B cell (primary cell): ENCODE results near the gene NDUFAF5. TPM values are rescaled to one million over a fixed set of nuclear protein-coding genes. Genes with fewer than 3 reads are reported as not detected.

Experiments used
- ATAC-seq: fragments of 200-7000 bp; cut with Tn5 transposase; one replicate; pipeline ENCODE4 v1.10.0; 2021; ENCODE audit warnings: low read depth, mild to moderate bottlenecking, moderate number of reproducible peaks, moderate library complexity
- CTCF ChIA-PET: fragments of 350-600 bp; sonication (Branson Sonifier 250); formaldehyde crosslinking; loops from one replicate; lab custom pipeline; 2021; ENCODE audit warnings: antibody characterized with exemption, inconsistent platforms; lab: Charles Lee
- POLR2A ChIA-PET: fragments of 350-600 bp; sonication (Branson Sonifier 250); formaldehyde crosslinking; loops from one replicate; lab custom pipeline; 2021; ENCODE audit warnings: antibody characterized with exemption; lab: Charles Lee
- DNase-seq: peaks from one replicate; pipeline ENCODE4 v3.0.0; 2013
- H2AFZ ChIP-seq: 2 replicates; pipeline ENCODE4 v1.6.1; 2012; ENCODE audit warnings: mild to moderate bottlenecking, low read depth, low read length; ENCODE audit not compliant: insufficient read depth, poor library complexity, severe bottlenecking
- H3K27ac ChIP-seq, 2 donors: 1 replicate in 1 of 2; 2 replicates in 1 of 2; pipeline ENCODE4 v1.5.1; 2012 to 2013; ENCODE audit warnings: low read length in 2 of 2, mild to moderate bottlenecking in 2 of 2, moderate library complexity in 1 of 2
- H3K27me3 ChIP-seq, 4 experiments: fragments of 200-600 bp in 1 of 4; sonication (generic) in 1 of 4; replicated peaks in 1 of 4; 1 replicate in 2 of 4; 2 replicates in 2 of 4; pipeline versions ENCODE4 v1.6.1 to v1.7.0; 2013 to 2016; ENCODE audit warnings: low read length in 3 of 4, mild to moderate bottlenecking in 2 of 4, mixed read lengths in 1 of 4, moderate library complexity in 1 of 4; ENCODE audit not compliant: insufficient read depth in 4 of 4, control insufficient read depth in 3 of 4; ENCODE audit errors: control extremely low read depth in 1 of 4
- H3K36me3 ChIP-seq, 2 experiments: replicated peaks in 1 of 2; 1 replicate in 1 of 2; 2 replicates in 1 of 2; pipeline versions ENCODE4 v1.6.1 to v1.7.1; 2013; ENCODE audit warnings: low read length in 1 of 2; ENCODE audit not compliant: insufficient read depth in 2 of 2, control insufficient read depth in 1 of 2; ENCODE audit errors: control extremely low read depth in 1 of 2, extremely low read depth in 1 of 2
- H3K4me1 ChIP-seq, 2 donors: fragments of 200-600 bp in 1 of 2; sonication (generic) in 1 of 2; 1 replicate in 1 of 2; 2 replicates in 1 of 2; pipeline versions ENCODE4 v1.5.1 to v1.6.1; 2013 to 2017; ENCODE audit warnings: low read length in 2 of 2; ENCODE audit not compliant: control insufficient read depth in 2 of 2, insufficient read depth in 2 of 2
- H3K4me2 ChIP-seq: replicated peaks from 2 replicates; pipeline ENCODE3; 2012; ENCODE audit warnings: mild to moderate bottlenecking, low read depth, low read length; ENCODE audit not compliant: poor library complexity, severe bottlenecking
- H3K4me3 ChIP-seq, 5 experiments: fragments of 200-600 bp in 1 of 5; sonication (generic) in 1 of 5; 1 replicate in 3 of 5; 2 replicates in 2 of 5; pipeline versions ENCODE4 v1.5.1 to v1.7.0; 2011 to 2016; ENCODE audit warnings: low read length in 4 of 5, mild to moderate bottlenecking in 4 of 5, low read depth in 2 of 5, control low read depth in 1 of 5, moderate library complexity in 1 of 5; ENCODE audit not compliant: insufficient read depth in 1 of 5; ENCODE audit errors: control extremely low read depth in 1 of 5, extremely low read depth in 1 of 5
- H3K79me2 ChIP-seq: fragments of 200-600 bp; sonication (generic); one replicate; pipeline ENCODE4 v1.6.0; 2016; ENCODE audit warnings: low read length; ENCODE audit not compliant: control insufficient read depth, insufficient read depth
- H3K9ac ChIP-seq: fragments of 200-600 bp; sonication (generic); 2 replicates; pipeline ENCODE4 v1.6.1; 2017; ENCODE audit warnings: mild to moderate bottlenecking, low read length, moderate library complexity
- H3K9me3 ChIP-seq, 3 donors: one replicate each; pipeline versions ENCODE4 v1.6.1 to v1.7.1; 2013; ENCODE audit warnings: low read length in 2 of 3; ENCODE audit not compliant: control insufficient read depth in 2 of 3, insufficient read depth in 1 of 3; ENCODE audit errors: control extremely low read depth in 1 of 3
- H4K20me1 ChIP-seq: 2 replicates; pipeline ENCODE4 v1.6.0; 2012; ENCODE audit warnings: mild to moderate bottlenecking, low read length; ENCODE audit not compliant: insufficient read depth, control insufficient read depth, poor library complexity, severe bottlenecking
- H3K27ac Mint-ChIP-seq: one replicate; pipeline ENCODE4 v1.8.0; 2021; ENCODE audit warnings: mixed read lengths
- H3K27me3 Mint-ChIP-seq: one replicate; pipeline ENCODE4 v1.8.0; 2021; ENCODE audit warnings: mixed read lengths
- H3K4me1 Mint-ChIP-seq: one replicate; pipeline ENCODE4 v1.8.0; 2021; ENCODE audit warnings: mixed read lengths
- H3K4me3 Mint-ChIP-seq: one replicate; pipeline ENCODE4 v1.8.0; 2021; ENCODE audit warnings: mixed read lengths
- H3K9me3 Mint-ChIP-seq: one replicate; pipeline ENCODE4 v1.8.0; 2022; ENCODE audit warnings: mixed read lengths; ENCODE audit not compliant: insufficient read depth
- CTCF ChIP-seq: fragments of 200-600 bp; IDR thresholded peaks from one replicate; pipeline ENCODE4 v1.8.0; 2022; ENCODE audit warnings: antibody characterized with exemption, mild to moderate bottlenecking
- EZH2 ChIP-seq: IDR thresholded peaks from 2 replicates; pipeline ENCODE4 v1.6.1; 2012; ENCODE audit warnings: borderline replicate concordance, low read depth, mild to moderate bottlenecking, moderate library complexity, low read length; ENCODE audit not compliant: insufficient read depth, poor library complexity, severe bottlenecking
- WGBS: methylation state at CpG from one replicate; pipeline ENCODE4 v1.1.5; 2013; ENCODE audit warnings: missing lambda C conversion rate; ENCODE audit not compliant: insufficient coverage; 5-methylcytosine and 5-hydroxymethylcytosine counted together
- intact Hi-C: fragments of 100-400 bp; cut with micrococcal nuclease; formaldehyde crosslinking; loops from one replicate; pipeline ENCODE4 v1.10.0; 2022
- polyA plus RNA-seq: library from polyadenylated mRNA; depleted of rRNA; stranded (reverse); fragments of >200 nt; gene quantifications from 2 replicates; pipeline ENCODE4 v1.2.3, GENCODE V29; 2012
- total RNA-seq, 2 donors: library from RNA; stranded (reverse); fragments of 120-200 nt in 1 of 2; gene quantifications; 1 replicate in 1 of 2; 2 replicates in 1 of 2; pipeline versions ENCODE4 v1.2.3 to v1.2.4, GENCODE V29; 2013 to 2022

Gene NDUFAF5
- total and polyA plus RNA-seq, 2 donors (not counting 1 experiment from before 2014, with no cell fraction given) = 6.5 to 28.8 TPM

GRCh38 chr20:13870170-13870748 lies 85.4 kb downstream of the NDUFAF5 start:
- intact Hi-C loops = no loop called here
- Histone ChIP-seq H3K9ac (no peak overlapping the region), H4K20me1 (no peaks in the 10 kb centered on the region), H3K4me1 (no peaks in the 10 kb centered on the region), H3K27ac (no peak overlapping the region), H3K9me3 (no peaks in the 10 kb centered on the region), H3K79me2 (no peaks in the 10 kb centered on the region), H2AFZ (no peak overlapping the region), H3K36me3 (no peaks in the 10 kb centered on the region), H3K27me3 (peaks cover 0 to 5% (median 1%) of the 10 kb centered on the region in 4 experiments), H3K4me2 (no peak overlapping the region), H3K4me3 (no peak overlapping the region)
- Mint-ChIP-seq H3K27ac (no peak overlapping the region), H3K27me3 (peaks cover 10% of the 10 kb centered on the region), H3K4me1 (no peaks in the 10 kb centered on the region), H3K4me3 (no peak overlapping the region), H3K9me3 (no peaks in the 10 kb centered on the region)
- ChIA-PET POLR2A (no interaction called here), CTCF (no interaction called here)
- no peak for DNase-seq
- TF ChIP-seq CTCF (no peak), EZH2 (no peak)
- 69% methylated on average over 2 of the region's 4 CpGs for WGBS
- ATAC-seq = no peak

Other genes starting within 250 kb of the NDUFAF5 start
- gene TASP1, start 146.1 kb upstream of the NDUFAF5 start, total RNA-seq = 23.9 and 25.7 TPM in 2 replicates
- 6.4 and 11.6 TPM in 2 replicates for gene TASP1, start 146.1 kb upstream of the NDUFAF5 start, polyA plus RNA-seq
- gene ESF1, start 109 bp upstream of the NDUFAF5 start, total RNA-seq = 13.8 and 13.9 TPM in 2 replicates
- gene ESF1, start 109 bp upstream of the NDUFAF5 start, polyA plus RNA-seq = 0.81 and 1.9 TPM in 2 replicates
- gene SEL1L2, start 205.6 kb downstream of the NDUFAF5 start, total RNA-seq = not detected in 2 replicates
- not detected in 2 replicates for gene SEL1L2, start 205.6 kb downstream of the NDUFAF5 start, polyA plus RNA-seq
- 5.3 TPM in 2 replicates for gene MACROD2, start 210.5 kb downstream of the NDUFAF5 start, total RNA-seq
- gene MACROD2, start 210.5 kb downstream of the NDUFAF5 start, polyA plus RNA-seq = 6.7 and 8.0 TPM in 2 replicates